HUDEP-2 (cell line): ENCODE measurements around the gene RPS5.
"Not testable (repeated sequence)": the region's sequence is repeated elsewhere in the genome, so short reads cannot be mapped to it uniquely, and the experiment has no call there.

Source experiments
- DNase-seq, 76 experiments: peaks; one replicate each; lab custom pipeline; 2025; ENCODE audit not compliant: unreplicated experiment in 76 of 76; lab: John Stamatoyannopoulos, UW

RPS5 gene

GRCh38 chr19:58400916-58401839 lies 14.1 kb downstream of the RPS5 start:
- DNase-seq: peak; percentile 93 to 100 (median 100)

- peak in 4 of 76 experiments; percentile 24 to 38 (median 30) for DNase-seq
These were observed 14.9 kb downstream of the RPS5 start for GRCh38 chr19:58401840-58402421.

GRCh38 chr19:58403920-58404478 lies 16.9 kb downstream of the RPS5 start:
- DNase-seq: peak in 4 of 76 experiments; percentile 10 to 44 (median 41)

GRCh38 chr19:58406818-58407657 lies 20.0 kb downstream of the RPS5 start:
- peak in 12 of 76 experiments; percentile 20 to 55 (median 36) for DNase-seq

GRCh38 chr19:58407658-58408151 lies 20.6 kb downstream of the RPS5 start:
- peak in 9 of 76 experiments; percentile 17 to 57 (median 36) for DNase-seq

GRCh38 chr19:58408152-58409009 lies 21.3 kb downstream of the RPS5 start, which contains the start of gene ZNF584:
TSS of gene ZNF584 (plus strand) at chr19:58408649. CDS start at chr19:58409148, 499 bp downstream.
- peak in 74 of 76 experiments; percentile 71 to 99 (median 96) for DNase-seq

GRCh38 chr19:58409010-58409790 lies 22.1 kb downstream of the RPS5 start:
- DNase-seq: peak in 39 of 76 experiments; percentile 19 to 62 (median 41)

GRCh38 chr19:58416604-58417003 lies 29.5 kb downstream of the RPS5 start:
- DNase-seq: no peak

GRCh38 chr19:58417071-58417470 lies 30.0 kb downstream of the RPS5 start:
- DNase-seq: no peak

- DNase-seq: no peak
These were observed 41.5 kb downstream of the RPS5 start for GRCh38 chr19:58428617-58429016.

GRCh38 chr19:58429745-58430144 lies 42.7 kb downstream of the RPS5 start:
- no peak for DNase-seq

- DNase-seq: no peak
These were observed 47.1 kb downstream of the RPS5 start for GRCh38 chr19:58434217-58434616.

GRCh38 chr19:58439576-58440554 lies 52.8 kb downstream of the RPS5 start, which contains the start of gene ZNF132:
TSS of gene ZNF132 (minus strand) at chr19:58440153. CDS start at chr19:58439821, 332 bp downstream.
- DNase-seq: peak; percentile 48 to 100 (median 98)

GRCh38 chr19:58440556-58440955 lies 53.5 kb downstream of the RPS5 start:
- peak in 1 of 76 experiments; percentile 21 for DNase-seq

GRCh38 chr19:58442986-58443385 lies 55.9 kb downstream of the RPS5 start:
- not testable (repeated sequence) for DNase-seq
